Endodermal cell (in vitro differentiated cells): ENCODE measurements around the gene MFN2. TPM values are rescaled to one million over a fixed set of nuclear protein-coding genes. Genes with fewer than 3 reads are reported as not detected.
"Not testable (repeated sequence)": the region's sequence is repeated elsewhere in the genome, so short reads cannot be mapped to it uniquely, and the experiment has no call there.

Experiments
- DNase-seq: peaks from one replicate; pipeline ENCODE4 v3.0.0-alpha.2; 2017
- H3K27ac ChIP-seq: 2 replicates; pipeline ENCODE4 v1.5.1; 2013; ENCODE audit warnings: mild to moderate bottlenecking, low read depth, low read length, moderate library complexity
- H3K27me3 ChIP-seq: 2 replicates; pipeline ENCODE4 v1.6.1; 2013; ENCODE audit warnings: mild to moderate bottlenecking, low read length, moderate library complexity; ENCODE audit not compliant: insufficient read depth, control insufficient read depth, poor library complexity, severe bottlenecking
- H3K36me3 ChIP-seq: 2 replicates; pipeline ENCODE4 v1.7.0; 2013; ENCODE audit warnings: mild to moderate bottlenecking, low read length, moderate library complexity; ENCODE audit not compliant: control insufficient read depth, insufficient read depth
- H3K4me1 ChIP-seq: one replicate; pipeline ENCODE4 v1.7.0; 2013; ENCODE audit warnings: low read length; ENCODE audit not compliant: control insufficient read depth, insufficient read depth
- H3K4me3 ChIP-seq: 2 replicates; pipeline ENCODE4 v1.5.1; 2013; ENCODE audit warnings: mild to moderate bottlenecking, low read length, moderate library complexity
- H3K9ac ChIP-seq: 2 replicates; pipeline ENCODE4 v1.6.1; 2013; ENCODE audit warnings: mild to moderate bottlenecking, low read length, moderate library complexity; ENCODE audit not compliant: poor library complexity, severe bottlenecking; ENCODE audit errors: extremely low read depth
- H3K9me3 ChIP-seq: 2 replicates; pipeline ENCODE4 v1.6.1; 2013; ENCODE audit warnings: mild to moderate bottlenecking, low read length, moderate library complexity; ENCODE audit not compliant: control insufficient read depth
- H3K27ac Mint-ChIP-seq: 2 replicates; pipeline ENCODE4 v1.8.0; 2020; ENCODE audit warnings: mixed read lengths
- H3K27me3 Mint-ChIP-seq: 2 replicates; pipeline ENCODE4 v1.8.0; 2021; ENCODE audit warnings: mild to moderate bottlenecking, mixed read lengths; ENCODE audit not compliant: insufficient read depth
- H3K36me3 Mint-ChIP-seq: 2 replicates; pipeline ENCODE4 v1.8.0; 2020; ENCODE audit warnings: low read depth, mixed read lengths
- H3K4me1 Mint-ChIP-seq: 2 replicates; pipeline ENCODE4 v1.8.0; 2020; ENCODE audit warnings: mixed read lengths
- H3K4me3 Mint-ChIP-seq: 2 replicates; pipeline ENCODE4 v1.8.0; 2020; ENCODE audit warnings: mild to moderate bottlenecking, moderate library complexity, mixed read lengths
- H3K9me3 Mint-ChIP-seq: 2 replicates; pipeline ENCODE4 v1.8.0; 2020; ENCODE audit warnings: mild to moderate bottlenecking, mixed read lengths
- CTCF ChIP-seq: fragments of 200-600 bp; sonication (generic); conservative IDR thresholded peaks from 2 replicates; pipeline ENCODE4 v1.5.0; 2021; ENCODE audit warnings: antibody characterized with exemption, mild to moderate bottlenecking
- WGBS, 2 experiments: methylation state at CpG; one replicate each; pipeline versions ENCODE4 v1.1.5 to v1.1.7; 2013; ENCODE audit warnings: missing lambda C conversion rate in 2 of 2, mixed read lengths in 1 of 2; ENCODE audit not compliant: insufficient coverage in 1 of 2, insufficient read length in 1 of 2; 5-methylcytosine and 5-hydroxymethylcytosine counted together
- total RNA-seq, 2 donors: library from RNA; stranded (reverse); fragmentation: NEBNext Ultra II Directional in 1 of 2; extraction: Animal tissue kit (Norgen Biotek cat#: 25700) in 1 of 2; gene quantifications; 2 replicates in 1 of 2; 3 replicates in 1 of 2; pipeline ENCODE4 v1.2.1, GENCODE V29; 2021

Gene MFN2
- total RNA-seq, 2 donors from 2014 or later: 41.7 to 56.3 TPM

DNA sequence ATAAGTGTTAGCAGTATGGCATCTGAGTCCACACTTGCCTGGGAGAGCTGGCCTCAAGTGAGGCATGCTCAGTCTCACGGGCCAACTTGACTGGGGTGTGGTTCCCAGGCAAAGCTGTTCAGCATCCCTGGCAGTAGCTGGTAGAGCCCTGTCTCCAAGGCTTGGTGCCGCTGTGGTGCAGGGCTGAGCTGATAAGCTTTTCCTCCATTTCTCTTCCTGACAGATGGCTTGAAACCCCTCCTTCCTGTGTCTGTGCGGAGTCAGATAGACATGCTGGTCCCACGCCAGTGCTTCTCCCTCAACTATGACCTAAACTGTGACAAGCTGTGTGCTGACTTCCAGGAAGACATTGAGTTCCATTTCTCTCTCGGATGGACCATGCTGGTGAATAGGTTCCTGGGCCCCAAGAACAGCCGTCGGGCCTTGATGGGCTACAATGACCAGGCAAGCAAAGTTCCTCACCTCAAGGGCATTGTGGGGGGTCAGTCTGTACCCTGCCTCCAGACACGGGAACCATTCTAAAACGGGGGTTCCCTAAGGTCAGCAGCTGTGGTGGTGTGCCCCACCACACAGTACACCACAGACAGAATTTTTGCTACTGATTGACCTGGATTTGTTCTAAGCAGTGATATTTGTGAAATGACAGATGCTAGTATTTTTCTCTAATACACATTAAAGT is 25.4 kb downstream of the MFN2 start:
- Histone ChIP-seq H3K4me1 (no peaks in the 10 kb centered on the region), H3K4me3 (no peak overlapping the region), H3K27ac (no peak overlapping the region), H3K9ac (no peak overlapping the region), H3K36me3 (peaks cover 88% of the 10 kb centered on the region), H3K27me3 (no peaks in the 10 kb centered on the region), H3K9me3 (peaks cover 4% of the 10 kb centered on the region)
- Mint-ChIP-seq H3K27ac (no peak overlapping the region), H3K36me3 (peaks cover 93% of the 10 kb centered on the region), H3K4me1 (peaks cover 5% of the 10 kb centered on the region), H3K27me3 (no peaks in the 10 kb centered on the region), H3K9me3 (peaks cover 20% of the 10 kb centered on the region), H3K4me3 (no peak overlapping the region)
- 93 to 97% methylated on average over 7 to 9 of the region's 9 CpGs for WGBS, 2 experiments
- no peak for DNase-seq
- no peak for TF ChIP-seq CTCF

DNA sequence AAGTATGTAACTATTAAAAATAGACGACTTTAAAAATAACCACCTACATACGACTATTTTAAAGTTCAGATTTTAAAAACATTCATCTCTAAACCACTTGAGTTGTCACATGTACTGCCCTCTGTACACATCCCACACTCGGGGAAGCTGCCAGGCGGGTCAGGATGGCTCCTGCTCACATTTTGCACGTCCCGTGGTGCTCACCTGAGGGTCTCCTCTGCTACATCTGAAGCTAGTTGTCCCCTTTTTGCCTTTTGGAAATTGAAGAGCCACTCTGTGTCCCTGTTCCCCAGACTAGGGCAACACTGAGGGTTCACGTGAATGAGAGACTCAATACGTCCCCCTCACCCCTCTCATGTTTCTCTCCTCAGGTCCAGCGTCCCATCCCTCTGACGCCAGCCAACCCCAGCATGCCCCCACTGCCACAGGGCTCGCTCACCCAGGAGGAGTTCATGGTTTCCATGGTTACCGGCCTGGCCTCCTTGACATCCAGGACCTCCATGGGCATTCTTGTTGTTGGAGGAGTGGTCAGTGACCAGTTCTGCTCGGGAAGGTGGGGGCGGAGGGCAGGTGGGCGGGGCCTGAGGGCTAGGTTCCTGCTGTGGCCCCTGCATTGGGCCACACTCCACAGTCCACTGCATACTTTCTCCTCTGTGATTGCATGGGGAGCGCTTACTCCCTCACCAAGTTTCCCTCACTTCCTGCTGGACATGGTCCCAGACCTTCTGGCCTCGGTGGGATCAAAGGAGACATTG is 26.1 kb downstream of the MFN2 start:
- DNase-seq: no peak
- H3K9me3 ChIP-seq: peaks cover 4% of the 10 kb centered on the region
- 86 to 95% methylated on average over 7 to 17 of the region's 17 CpGs for WGBS, 2 experiments
- Mint-ChIP-seq H3K9me3 (peaks cover 20% of the 10 kb centered on the region), H3K4me3 (no peak overlapping the region), H3K27me3 (no peaks in the 10 kb centered on the region), H3K27ac (no peak overlapping the region), H3K4me1 (peaks cover 5% of the 10 kb centered on the region), H3K36me3 (peaks cover 96% of the 10 kb centered on the region)
- peaks cover 84% of the 10 kb centered on the region for H3K36me3 ChIP-seq
- H3K4me1 ChIP-seq: no peaks in the 10 kb centered on the region
- H3K27me3 ChIP-seq: no peaks in the 10 kb centered on the region
- no peak overlapping the region for H3K4me3 ChIP-seq
- H3K27ac ChIP-seq: no peak overlapping the region
- TF ChIP-seq CTCF: no peak
- H3K9ac ChIP-seq: no peak overlapping the region

GRCh38 chr1:12007204-12007603 is 27.0 kb downstream of the MFN2 start:
- Mint-ChIP-seq H3K27ac (no peak overlapping the region), H3K4me1 (peaks cover 5% of the 10 kb centered on the region), H3K4me3 (no peak overlapping the region), H3K9me3 (peaks cover 20% of the 10 kb centered on the region), H3K36me3 (peaks cover 96% of the 10 kb centered on the region), H3K27me3 (no peaks in the 10 kb centered on the region)
- Histone ChIP-seq H3K4me1 (no peaks in the 10 kb centered on the region), H3K36me3 (peaks cover 83% of the 10 kb centered on the region), H3K9ac (no peak overlapping the region), H3K27ac (no peak overlapping the region), H3K9me3 (peaks cover 4% of the 10 kb centered on the region), H3K4me3 (no peak overlapping the region), H3K27me3 (no peaks in the 10 kb centered on the region)
- no peak for TF ChIP-seq CTCF
- DNase-seq: no peak
- 95 to 96% methylated on average over 3 to 6 of the region's 6 CpGs for WGBS, 2 experiments

GRCh38 chr1:12008355-12008754 is 28.1 kb downstream of the MFN2 start:
- H3K4me1 Mint-ChIP-seq, H3K4me1 ChIP-seq, H3K27ac ChIP-seq, DNase-seq, H3K27me3 Mint-ChIP-seq, H3K27ac Mint-ChIP-seq, H3K9ac ChIP-seq, H3K27me3 ChIP-seq, H3K4me3 Mint-ChIP-seq, H3K4me3 ChIP-seq, H3K9me3 ChIP-seq: not testable (repeated sequence)
- H3K36me3 ChIP-seq: peaks cover 81% of the 10 kb centered on the region
- Mint-ChIP-seq H3K36me3 (peaks cover 92% of the 10 kb centered on the region), H3K9me3 (peaks cover 20% of the 10 kb centered on the region)
- WGBS, 2 experiments: 96 to 98% methylated on average over 9 to 22 of the region's 33 CpGs
